NCI-H510A treated with DMSO at 0.1 percent for 48 hours (cell line): ENCODE measurements around the gene KIF25.
"Not testable (repeated sequence)": the region's sequence is repeated elsewhere in the genome, so short reads cannot be mapped to it uniquely, and the experiment has no call there.

ENCODE experiments used
- DNase-seq: peaks from one replicate; lab custom pipeline; 2025; lab: John Stamatoyannopoulos, UW

KIF25 gene

GRCh38 chr6:168072261-168072660 is 74.8 kb downstream of the KIF25 start:
- DNase-seq = no peak

DNA sequence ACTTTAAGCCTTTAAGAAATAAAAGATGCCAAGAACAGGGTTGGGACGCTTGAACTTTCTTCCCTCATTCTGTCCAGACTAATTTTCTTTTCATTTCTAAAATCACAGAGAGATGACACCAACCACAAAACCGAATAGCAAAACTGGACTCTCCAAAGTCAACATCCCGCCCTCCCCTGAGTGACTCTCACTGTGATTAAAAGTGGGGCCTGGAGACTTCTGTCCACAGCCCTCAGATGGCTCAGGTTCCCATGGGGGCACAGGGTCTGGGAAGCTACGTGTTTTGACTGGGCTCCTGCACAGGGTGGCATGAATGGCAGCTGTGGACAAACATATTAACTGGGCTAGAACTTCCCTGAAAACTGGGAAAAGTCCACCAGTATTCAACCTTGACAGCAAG is 75.3 kb downstream of the KIF25 start:
- no peak for DNase-seq

DNA sequence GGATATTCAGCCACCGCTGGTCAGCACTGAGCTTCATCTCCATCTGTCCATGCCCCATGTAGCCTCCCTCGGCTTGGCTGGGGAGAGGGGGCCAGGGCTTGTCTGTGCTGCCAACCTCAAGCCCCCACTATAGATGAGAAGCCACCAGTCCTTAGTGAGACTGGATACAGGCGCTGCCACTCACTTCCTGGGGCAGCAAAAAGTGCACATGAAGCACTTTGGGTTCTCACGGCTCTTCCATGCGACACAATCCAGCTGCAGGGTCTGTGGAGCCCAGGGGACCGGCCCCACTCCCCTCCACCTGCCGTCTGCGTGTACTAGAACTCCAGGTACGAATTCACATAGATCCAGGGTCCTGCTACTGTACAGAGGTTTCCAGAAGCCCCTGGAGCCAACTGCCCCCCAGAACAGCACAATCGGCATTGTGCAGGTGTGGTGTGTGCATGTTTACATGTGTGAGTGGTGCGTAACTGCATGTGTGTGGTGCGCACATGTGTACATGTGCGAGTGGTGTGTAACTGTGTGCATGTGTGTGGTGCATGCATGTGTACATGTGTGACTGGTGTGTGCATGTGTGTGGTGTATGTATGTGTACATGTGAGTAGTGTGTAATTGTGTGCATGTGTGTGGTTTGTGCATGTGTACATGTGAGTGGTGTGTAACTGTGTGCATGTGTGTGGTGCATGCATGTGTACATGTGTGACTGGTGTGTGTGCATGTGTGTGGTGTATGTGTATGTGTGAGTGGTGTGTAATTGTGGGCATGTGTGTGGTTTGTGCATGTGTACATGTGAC is 76.7 kb downstream of the KIF25 start:
- DNase-seq = no peak

- no peak for DNase-seq
Measured at GRCh38 chr6:168075216-168075615, 77.7 kb downstream of the KIF25 start.

DNA sequence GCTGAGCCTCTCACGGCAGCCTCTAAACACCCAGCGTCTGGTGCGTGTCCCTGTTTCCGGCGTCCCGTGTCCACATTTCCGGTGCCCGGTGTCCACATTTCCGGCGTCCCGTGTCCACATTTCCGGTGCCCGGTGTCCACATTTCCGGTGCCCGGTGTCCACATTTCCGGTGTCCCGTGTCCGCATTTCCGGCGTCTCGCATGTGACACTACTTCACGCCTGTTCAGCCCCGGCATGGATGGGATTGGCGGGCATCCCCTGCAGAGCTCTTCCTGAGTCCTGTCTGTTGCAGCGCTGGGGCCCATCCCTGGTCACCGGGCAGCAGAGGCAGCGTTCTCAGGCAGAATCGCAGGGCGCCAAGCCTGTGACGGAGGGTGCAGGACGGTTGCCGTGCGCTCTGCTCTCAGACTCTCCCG is 78.3 kb downstream of the KIF25 start:
- no peak for DNase-seq

GRCh38 chr6:168077401-168077800 is 79.9 kb downstream of the KIF25 start:
- not testable (repeated sequence) for DNase-seq

DNA sequence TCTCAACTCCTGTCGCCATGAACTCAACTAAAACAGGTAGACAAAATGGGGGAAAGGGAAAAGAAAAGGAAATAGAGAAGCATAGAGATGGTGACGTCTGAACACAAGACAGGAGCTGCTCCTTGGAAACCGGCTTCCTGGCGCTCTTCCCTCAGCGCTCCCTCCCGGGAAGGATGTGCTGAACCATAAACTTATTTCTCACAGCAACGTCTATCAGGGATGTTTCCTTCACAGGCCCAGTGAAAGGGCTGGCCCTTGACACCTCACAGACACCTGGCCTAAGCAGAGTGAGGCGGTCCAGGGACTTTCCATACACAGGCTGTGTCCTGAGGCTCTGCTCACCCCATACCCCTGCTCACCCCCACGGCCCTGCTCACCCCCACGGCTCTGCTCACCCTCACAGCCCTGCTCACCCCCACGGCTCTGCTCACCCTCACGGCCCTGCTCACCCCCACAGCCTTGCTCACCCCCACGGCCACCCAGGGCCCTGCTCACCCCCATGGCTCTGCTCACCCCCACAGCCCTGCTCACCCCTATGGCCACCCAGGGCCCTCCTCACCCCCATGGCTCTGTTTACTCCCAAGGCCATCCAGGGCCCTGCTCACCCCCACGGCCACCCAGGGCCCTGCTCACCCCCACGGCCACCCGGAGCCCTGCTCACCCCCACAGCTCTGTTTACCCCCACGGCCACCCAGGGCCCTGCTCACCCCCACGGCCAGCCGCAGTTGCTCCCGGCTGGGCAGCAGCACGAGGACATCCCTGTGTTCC is 80.9 kb downstream of the KIF25 start:
- peak; percentile 5 for DNase-seq

DNA sequence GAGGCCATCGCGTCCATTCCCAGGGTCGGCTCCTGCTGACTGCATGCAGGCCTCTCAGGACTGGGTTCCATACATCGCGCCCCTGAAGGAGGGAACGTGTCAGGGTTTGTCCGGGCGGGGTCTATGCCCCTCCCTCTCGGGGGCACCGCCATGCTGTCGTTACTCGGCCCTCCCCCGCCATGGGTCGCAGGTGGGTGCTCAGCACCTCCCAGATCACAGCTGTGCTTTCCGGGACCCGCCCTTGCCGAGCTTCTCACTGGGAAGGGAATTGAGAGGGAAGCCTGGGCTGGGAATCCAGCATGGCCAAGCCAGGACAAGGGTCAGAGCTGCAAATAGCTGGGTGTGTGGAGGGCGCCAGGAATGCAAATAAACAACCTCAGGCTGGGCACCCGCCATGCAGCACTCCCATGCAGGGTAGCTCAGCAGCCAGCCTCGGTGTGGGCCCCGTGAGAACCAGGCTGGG is 81.5 kb downstream of the KIF25 start, which contains the start of gene FRMD1:
Gene FRMD1, minus strand, starts transcription at position 270 of the 463 bp plus-strand sequence. Its CDS starts 118 bp downstream, at position 152.
- DNase-seq = no peak

- DNase-seq = no peak
Measured at GRCh38 chr6:168080393-168081077, 83.1 kb downstream of the KIF25 start.

GRCh38 chr6:168081858-168082546 is 84.5 kb downstream of the KIF25 start:
- DNase-seq = no peak

DNA sequence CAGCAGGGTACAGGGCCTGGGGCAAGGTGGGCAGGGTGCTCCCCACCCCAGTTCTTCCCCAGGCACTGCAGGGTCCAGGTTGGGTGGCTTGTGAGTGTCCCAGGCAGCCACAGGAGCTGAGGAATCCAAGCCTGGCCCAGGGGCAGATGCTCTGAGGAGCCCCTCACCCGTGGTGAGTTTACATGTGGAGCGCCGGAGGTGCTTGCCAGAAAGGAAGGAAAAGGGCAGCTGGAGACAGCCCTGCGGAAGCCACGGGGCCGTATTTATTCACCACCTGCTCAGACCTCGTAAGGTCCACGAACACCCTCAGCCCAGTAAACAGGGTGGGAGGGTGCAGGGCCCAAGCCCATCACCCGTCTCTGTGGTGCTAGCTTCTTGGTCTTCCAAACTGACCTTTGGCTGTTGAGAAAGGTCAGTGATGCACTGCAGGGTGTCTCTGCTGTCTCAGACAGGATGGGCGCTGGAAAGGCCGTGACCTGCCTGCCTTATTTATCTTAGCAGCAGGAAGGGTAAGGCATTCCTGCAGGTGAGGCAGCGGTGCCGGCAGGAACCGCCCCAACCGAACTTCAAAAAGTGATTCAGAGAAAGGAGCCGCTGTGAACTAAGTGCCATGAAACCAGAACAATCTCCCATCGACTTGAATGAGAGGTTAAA is 85.5 kb downstream of the KIF25 start:
- peak; percentile 25 for DNase-seq

GRCh38 chr6:168083514-168083885 is 86.0 kb downstream of the KIF25 start:
- no peak for DNase-seq

DNA sequence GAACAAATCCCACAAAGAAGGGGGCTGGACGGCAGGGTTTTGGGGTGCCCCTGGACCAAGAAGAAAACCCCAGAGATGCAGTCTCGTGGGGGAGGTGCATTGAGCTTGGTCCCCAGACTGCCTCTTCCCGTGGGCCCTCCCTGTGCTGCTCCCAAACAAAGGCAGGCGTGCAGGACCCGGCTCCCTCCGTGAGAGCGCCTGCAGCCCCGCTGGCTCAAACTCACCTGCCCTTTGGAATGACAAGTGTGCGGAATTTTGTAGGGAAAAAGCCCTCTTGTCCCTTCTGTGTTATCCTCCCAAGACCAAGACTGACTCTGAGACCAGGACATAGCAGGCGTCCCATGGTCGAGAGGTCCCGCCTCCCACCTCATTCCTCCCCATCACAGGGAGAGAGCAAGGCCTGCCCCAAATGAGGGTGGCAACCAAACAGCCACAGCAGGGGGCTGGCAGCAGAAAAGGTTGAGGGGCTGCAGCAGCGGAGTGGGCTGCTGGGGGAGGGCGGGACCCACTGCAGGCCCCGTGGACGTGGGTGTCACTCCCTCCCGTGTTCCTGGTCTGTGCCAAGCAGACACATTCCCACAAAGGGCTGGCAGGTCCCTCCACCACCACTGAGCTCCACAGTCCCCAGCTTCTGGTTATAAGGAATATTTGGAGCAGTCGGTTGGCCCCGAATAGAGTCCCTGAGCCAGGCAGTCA is 87.1 kb downstream of the KIF25 start:
- DNase-seq = no peak

DNA sequence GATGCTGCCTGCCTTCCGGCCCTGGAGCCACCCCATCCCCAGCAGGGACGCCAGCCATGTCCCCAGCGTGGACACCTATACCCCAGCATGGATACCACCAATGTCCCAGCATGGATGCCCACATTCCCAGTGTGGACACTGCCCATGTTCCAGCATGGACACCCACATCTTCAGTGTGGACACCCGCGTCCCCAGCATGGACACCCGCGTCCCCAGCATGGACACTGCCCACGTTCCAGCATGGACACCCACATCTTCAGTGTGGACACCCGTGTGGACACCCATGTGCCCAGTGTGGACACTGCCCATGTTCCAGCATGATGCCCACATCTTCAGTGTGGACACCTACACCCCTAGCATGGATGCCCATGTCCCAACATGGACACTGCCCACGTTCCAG is 88.6 kb downstream of the KIF25 start:
- no peak for DNase-seq

DNA sequence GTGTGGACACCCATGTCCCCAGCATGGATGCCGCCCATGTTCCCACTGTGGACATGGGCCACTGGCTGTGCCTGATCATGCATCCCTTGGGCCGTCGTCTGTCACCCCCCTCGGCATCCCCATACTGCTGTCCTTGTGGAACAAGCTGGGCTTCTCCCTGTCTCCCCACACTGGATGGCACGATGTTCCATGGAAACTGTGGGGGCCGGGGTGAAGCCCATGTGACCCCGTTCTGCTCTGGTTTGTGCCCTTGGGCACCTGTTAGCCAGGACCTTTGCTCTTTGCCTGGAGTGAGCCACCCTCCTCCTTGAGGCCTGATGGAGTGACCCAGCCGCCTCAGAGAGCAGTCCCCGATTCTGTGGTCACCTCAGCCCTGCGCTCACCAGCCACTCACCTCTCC is 89.1 kb downstream of the KIF25 start:
- no peak for DNase-seq

DNA sequence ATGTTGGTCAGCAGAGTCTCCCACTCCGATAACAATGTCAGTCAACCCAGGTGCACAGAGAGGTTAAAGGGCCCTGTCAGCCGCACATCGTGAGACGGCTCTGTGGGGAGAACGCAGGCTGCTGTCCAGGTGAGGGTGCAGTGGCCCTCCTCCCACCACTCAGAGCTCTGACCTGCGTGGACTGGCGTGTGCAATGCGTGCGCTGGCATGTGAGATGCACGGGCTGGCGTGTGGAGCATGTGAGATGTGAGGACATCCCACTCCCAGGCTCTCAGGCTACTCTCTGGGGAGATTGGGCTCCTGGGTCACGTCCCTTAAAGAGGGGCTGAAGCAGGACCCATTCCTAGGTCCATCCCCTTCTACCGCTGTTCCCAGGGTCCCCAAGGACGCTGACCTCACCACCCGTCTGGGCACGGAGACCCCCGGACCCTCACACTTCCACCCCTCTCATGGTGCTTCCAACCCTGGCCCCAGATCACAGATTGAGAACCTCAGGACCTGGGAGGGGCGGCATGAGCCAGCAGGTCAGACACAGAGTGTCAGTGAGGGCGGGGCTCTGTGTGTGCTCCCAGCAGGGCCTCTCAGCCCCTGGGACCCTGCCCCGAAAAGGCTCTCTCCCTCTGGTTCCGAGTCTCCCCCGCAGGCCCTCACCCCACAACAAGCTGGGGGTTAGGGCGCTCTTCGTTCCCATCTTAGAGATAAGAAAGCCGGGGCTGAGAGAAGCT is 90.1 kb downstream of the KIF25 start:
- no peak for DNase-seq

- peak; percentile 66 for DNase-seq
Measured at GRCh38 chr6:168088161-168089053, 90.9 kb downstream of the KIF25 start.

DNA sequence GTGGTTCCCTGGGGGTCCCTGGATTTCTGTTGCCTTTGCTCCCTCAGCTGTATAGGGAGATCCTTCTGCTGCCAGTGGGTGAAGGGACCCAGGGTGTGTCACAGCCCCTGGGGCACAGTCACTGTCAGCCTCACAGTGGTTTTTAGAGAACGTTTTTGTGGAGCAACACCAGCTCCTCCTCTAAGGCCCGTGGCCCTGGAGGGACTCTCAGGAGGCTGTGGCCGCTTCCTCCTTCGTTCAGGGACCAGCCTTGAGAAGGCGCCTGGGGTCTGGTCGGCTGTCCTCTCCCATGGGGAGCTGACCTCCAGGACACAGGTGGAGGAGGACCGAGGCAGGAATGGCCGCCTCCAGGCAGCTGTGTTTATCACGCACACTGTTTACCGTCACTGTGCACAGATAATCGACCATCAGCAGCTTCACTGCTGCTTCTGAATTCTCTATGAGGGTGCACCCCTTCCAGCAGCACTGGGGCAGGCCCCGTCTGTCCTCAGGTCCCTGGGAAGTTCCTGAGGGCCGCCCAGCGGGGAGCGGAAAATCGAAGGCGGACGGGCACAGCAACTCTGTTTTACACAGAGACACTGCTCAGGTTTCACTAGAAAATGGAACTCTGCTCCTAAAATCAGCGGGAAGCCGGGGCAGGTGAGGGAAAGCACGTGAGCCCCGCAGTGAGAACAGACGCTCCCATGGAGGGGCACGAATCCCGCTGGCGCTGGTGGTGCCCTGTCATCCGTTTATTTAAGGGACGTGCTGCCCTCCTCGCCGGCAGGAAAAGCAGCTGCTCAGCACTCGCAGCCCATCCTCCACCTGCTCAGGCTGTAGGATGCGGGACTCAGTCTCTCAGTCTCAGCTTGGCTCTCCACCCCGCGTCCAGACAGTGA is 92.0 kb downstream of the KIF25 start:
- DNase-seq = peak; percentile 57
